Activated CD4-positive, CD25-positive, alpha-beta regulatory T cell treated with anti-CD3 and anti-CD28 coated beads, Interleukin-2, amount 50 U/mL, for 16 hours (primary cell): ENCODE data around the gene OR2Z1.
"Not testable (repeated sequence)": the region's sequence is repeated elsewhere in the genome, so short reads cannot be mapped to it uniquely, and the experiment has no call there.

ENCODE experiments used
- DNase-seq: peaks from one replicate; pipeline ENCODE4 v3.0.0-alpha.2; 2020; ENCODE audit warnings: low read depth, low spot score

Gene OR2Z1

DNA sequence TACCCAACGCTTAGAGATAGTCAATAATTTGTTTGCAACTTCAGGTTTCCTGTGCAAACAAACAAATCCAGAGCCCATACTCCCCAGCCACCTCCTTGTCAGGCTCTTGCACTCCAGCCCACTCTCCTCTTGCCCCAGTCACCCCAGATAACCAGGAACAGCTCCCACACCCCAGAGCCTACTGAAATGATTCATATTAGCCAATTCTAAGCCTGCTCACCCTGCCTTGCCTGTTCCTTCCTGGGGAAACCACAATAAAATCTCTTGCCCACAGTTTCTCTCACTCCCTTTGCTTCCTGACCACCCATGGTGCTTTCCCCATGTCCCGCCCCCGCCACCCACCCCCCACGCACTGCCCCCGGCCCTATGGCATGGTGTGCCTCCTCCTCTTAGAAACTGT is 19.1 kb upstream of the OR2Z1 start:
- DNase-seq, result no peak

- DNase-seq, result no peak
These were observed 18.2 kb upstream of the OR2Z1 start for GRCh38 chr19:8703223-8703622.

- DNase-seq, result not testable (repeated sequence)
These were observed 16.1 kb upstream of the OR2Z1 start for GRCh38 chr19:8705304-8705703.

- DNase-seq, result no peak
These were observed 15.7 kb upstream of the OR2Z1 start for GRCh38 chr19:8705742-8706141.

GRCh38 chr19:8710337-8710736 is 11.1 kb upstream of the OR2Z1 start:
- DNase-seq, result not testable (repeated sequence)

GRCh38 chr19:8722032-8722431 is 598 bp downstream of the OR2Z1 start:
- no peak for DNase-seq

DNA sequence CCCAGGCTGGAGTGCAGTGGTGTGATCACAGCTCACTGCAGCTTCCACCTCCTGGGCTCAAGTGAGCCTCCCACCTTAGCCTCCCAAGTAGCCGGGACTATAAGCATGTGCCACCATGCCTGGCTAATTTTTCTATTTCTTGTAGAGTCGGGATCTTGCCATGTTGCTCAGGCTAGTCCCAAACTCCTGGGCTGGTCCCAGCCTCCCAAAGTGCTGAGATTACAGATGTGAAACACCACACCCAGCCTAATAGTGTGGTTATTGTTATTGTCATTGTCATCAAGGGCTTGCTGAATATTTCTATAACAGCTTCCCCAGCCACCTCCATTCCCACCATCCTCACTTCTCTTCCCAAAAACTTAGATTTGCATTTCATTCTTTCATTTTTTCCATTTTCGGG is 2.8 kb downstream of the OR2Z1 start:
- no peak for DNase-seq

- no peak for DNase-seq
These were observed 10.2 kb downstream of the OR2Z1 start for GRCh38 chr19:8731428-8732169.

DNA sequence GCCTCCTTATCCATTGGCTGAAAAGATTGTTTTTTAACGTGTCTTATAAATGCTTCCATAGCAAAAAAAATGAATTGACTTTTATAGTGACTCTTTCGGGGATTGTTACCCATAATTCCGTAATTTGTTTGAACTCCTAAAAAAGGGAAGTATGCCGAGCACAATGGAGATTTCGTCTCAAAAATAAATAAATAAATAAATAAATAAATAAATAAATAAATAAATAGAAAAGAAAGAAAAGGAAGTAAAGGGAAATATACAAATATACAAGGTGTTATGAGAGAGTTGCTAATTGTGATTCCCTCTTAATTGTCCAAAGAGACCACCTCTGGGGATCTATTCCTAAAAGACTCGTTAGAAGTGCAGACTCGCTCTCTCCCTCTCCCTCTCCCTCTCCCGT is 16.9 kb downstream of the OR2Z1 start:
- DNase-seq, result no peak

GRCh38 chr19:8739291-8740065 is 18.0 kb downstream of the OR2Z1 start:
- not testable (repeated sequence) for DNase-seq

- not testable (repeated sequence) for DNase-seq
These were observed 45.8 kb downstream of the OR2Z1 start for GRCh38 chr19:8767257-8767656.

DNA sequence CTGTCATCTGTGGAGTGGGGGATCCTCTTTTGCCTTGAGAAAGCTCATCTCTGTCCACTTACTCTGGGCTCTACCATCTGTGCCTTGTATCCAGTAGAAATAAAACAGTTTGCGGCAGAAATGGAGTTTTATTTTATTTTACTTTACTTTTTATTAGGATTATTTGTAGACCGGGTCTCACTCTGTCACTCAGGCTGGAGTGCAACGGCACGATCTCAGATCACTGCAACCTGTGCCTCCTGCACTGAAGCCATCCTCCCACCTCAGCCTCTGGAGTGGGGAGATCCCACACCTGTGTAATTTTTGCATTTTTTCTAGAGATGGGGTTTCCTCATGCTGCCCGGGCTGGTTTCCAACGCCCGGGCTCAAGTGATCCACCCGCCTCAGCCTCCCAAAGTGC is 47.8 kb downstream of the OR2Z1 start:
- DNase-seq, result not testable (repeated sequence)

DNA sequence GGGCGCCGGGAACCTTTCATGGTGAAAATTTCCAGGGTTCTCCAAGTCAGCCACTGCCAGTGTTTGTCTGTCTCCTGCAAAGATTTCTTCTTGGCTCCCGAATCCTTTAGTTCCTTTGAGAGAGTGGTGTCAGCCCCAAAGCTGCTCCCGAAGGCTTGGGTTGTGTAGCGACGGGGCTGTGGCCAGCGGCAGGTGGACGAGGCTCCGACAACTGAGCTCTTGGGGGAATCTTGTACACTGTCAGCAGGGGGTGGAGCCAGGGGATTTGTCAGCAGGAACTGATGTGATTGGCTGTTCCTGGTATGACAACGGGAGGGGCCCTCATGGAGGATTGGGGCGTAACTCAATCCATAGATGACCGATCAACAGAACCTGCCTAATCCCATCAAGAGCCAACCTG is 52.2 kb downstream of the OR2Z1 start:
- DNase-seq, result not testable (repeated sequence)
